Upper lobe of left lung (tissue), 6 donors: ENCODE data around the gene NDUFS1. TPM values are rescaled to one million over a fixed set of nuclear protein-coding genes. Genes with fewer than 3 reads are reported as not detected.
"Not testable (repeated sequence)": the region's sequence is repeated elsewhere in the genome, so short reads cannot be mapped to it uniquely, and the experiment has no call there.

Source experiments
- ATAC-seq, 2 donors: fragments of 200-7000 bp; cut with Tn5 transposase; one replicate each; pipeline ENCODE4 v1.9.1; 2022; ENCODE audit warnings: mild to moderate bottlenecking in 2 of 2, moderate library complexity in 2 of 2; ENCODE audit not compliant: low FRiP score in 2 of 2
- DNase-seq, 2 donors: peaks; one replicate each; pipeline ENCODE4 v3.0.0-alpha.2; 2019 to 2020
- H3K27ac ChIP-seq, 4 donors: fragments of 200-600 bp; sonication (generic); one replicate each; pipeline ENCODE4 v1.5.1; 2016 to 2019
- H3K27me3 ChIP-seq, 4 donors: fragments of 200-600 bp; sonication (generic); one replicate each; pipeline ENCODE4 v1.5.1; 2017 to 2019
- H3K36me3 ChIP-seq, 4 donors: fragments of 200-600 bp; sonication (generic); one replicate each; pipeline ENCODE4 v1.5.1; 2016 to 2019
- H3K4me1 ChIP-seq, 4 donors: fragments of 200-600 bp; sonication (generic); one replicate each; pipeline ENCODE4 v1.5.1; 2018 to 2019
- H3K4me3 ChIP-seq, 4 donors: fragments of 200-600 bp; sonication (generic); one replicate each; pipeline ENCODE4 v1.5.1; 2017 to 2019; ENCODE audit warnings: mild to moderate bottlenecking in 2 of 4, moderate library complexity in 1 of 4
- H3K9me3 ChIP-seq, 4 donors: fragments of 200-600 bp; sonication (generic); one replicate each; pipeline ENCODE4 v1.5.1; 2018 to 2019
- EP300 ChIP-seq, 4 donors: sonication (generic); formaldehyde crosslinking; IDR thresholded peaks; one replicate each; pipeline ENCODE4 v1.5.1; 2017; ENCODE audit warnings: antibody characterized with exemption in 4 of 4, control low read depth in 2 of 4
- POLR2A ChIP-seq, 4 donors: fragments of 450-650 bp; IDR thresholded peaks; one replicate each; pipeline ENCODE4 v1.5.1; 2016 to 2017; ENCODE audit warnings: antibody characterized with exemption in 4 of 4, mild to moderate bottlenecking in 2 of 4
- POLR2AphosphoS5 ChIP-seq, 2 donors: sonication (generic); formaldehyde crosslinking; IDR thresholded peaks; one replicate each; pipeline ENCODE4 v1.5.1; 2017; ENCODE audit warnings: antibody characterized with exemption in 2 of 2
- WGBS, 2 donors: methylation state at CpG; one replicate each; pipeline ENCODE4 v1.1.5; 2017 to 2018; 5-methylcytosine and 5-hydroxymethylcytosine counted together
- total RNA-seq, 6 donors: library from RNA; depleted of rRNA in 4 of 6; stranded (reverse); fragments of >200 nt in 4 of 6; gene quantifications; one replicate each; pipeline versions ENCODE4 v1.1.0 to v1.2.1, GENCODE V29; 2016 to 2021
- TF ChIP-seq, protein P1 (sequence below), 6 experiments: fragments of 450-650 bp in 4 of 6; fragments of 200-600 bp in 2 of 6; sonication (generic) in 2 of 6; IDR thresholded peaks; one replicate each; pipeline ENCODE4 v1.5.1; 2016 to 2019; ENCODE audit warnings: antibody characterized with exemption in 6 of 6
- donor health status: DM: no; HTN: no; CAD: no; lungs with moderate emphysema.
- donor health status: DM: no; HTN: yes; CAD: no; lungs with severe emphysema.

Gene NDUFS1
- total RNA-seq, 6 donors from 2014 or later = 27.9 to 64.0 (median 55.7) TPM

- H3K4me3 ChIP-seq = no peak overlapping the region
- H3K4me1 ChIP-seq = no peaks in the 10 kb centered on the region
- no peaks in the 10 kb centered on the region for H3K9me3 ChIP-seq
- WGBS, 2 donors = 46 to 49% methylated on average over 3 of the region's 3 CpGs
- no peak for ATAC-seq
- no peak overlapping the region for H3K27ac ChIP-seq
- no peak for DNase-seq
- no peaks in the 10 kb centered on the region for H3K36me3 ChIP-seq
- no peak for TF ChIP-seq POLR2AphosphoS5 (IDR thresholded peaks at IDR 0.05)
- TF ChIP-seq, protein P1, sequence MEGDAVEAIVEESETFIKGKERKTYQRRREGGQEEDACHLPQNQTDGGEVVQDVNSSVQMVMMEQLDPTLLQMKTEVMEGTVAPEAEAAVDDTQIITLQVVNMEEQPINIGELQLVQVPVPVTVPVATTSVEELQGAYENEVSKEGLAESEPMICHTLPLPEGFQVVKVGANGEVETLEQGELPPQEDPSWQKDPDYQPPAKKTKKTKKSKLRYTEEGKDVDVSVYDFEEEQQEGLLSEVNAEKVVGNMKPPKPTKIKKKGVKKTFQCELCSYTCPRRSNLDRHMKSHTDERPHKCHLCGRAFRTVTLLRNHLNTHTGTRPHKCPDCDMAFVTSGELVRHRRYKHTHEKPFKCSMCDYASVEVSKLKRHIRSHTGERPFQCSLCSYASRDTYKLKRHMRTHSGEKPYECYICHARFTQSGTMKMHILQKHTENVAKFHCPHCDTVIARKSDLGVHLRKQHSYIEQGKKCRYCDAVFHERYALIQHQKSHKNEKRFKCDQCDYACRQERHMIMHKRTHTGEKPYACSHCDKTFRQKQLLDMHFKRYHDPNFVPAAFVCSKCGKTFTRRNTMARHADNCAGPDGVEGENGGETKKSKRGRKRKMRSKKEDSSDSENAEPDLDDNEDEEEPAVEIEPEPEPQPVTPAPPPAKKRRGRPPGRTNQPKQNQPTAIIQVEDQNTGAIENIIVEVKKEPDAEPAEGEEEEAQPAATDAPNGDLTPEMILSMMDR (IDR thresholded peaks at IDR 0.05) = no peak
- TF ChIP-seq POLR2A (IDR thresholded peaks at IDR 0.05) = no peak
- no peak for TF ChIP-seq EP300 (IDR thresholded peaks at IDR 0.05)
- no peaks in the 10 kb centered on the region for H3K27me3 ChIP-seq
These were observed 17.7 kb upstream of the NDUFS1 start for GRCh38 chr2:206176901-206177300.

DNA sequence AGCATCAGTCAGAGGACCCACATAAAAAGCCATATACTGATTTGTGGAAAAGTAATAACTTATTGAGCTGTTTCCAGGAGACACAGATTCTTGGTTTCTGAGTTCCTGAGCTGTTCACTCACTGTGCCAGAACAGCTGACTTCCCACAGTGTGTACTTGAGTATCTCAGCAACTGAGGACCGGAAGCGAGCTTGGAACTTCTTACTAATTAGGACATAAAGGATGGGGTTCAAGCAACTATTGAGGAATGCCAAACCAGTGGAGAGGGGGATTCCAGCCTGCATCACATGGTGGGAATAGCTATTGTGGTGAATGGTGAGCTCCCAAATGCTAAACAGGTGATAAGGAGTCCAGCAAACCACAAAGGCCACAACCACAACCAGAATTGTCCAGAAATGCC, 16.9 kb upstream of the NDUFS1 start:
- H3K4me1 ChIP-seq = no peaks in the 10 kb centered on the region
- H3K27ac ChIP-seq = no peak overlapping the region
- H3K9me3 ChIP-seq = no peaks in the 10 kb centered on the region
- H3K4me3 ChIP-seq = no peak overlapping the region
- WGBS, 2 donors = 90 to 93% methylated on average over 2 of the region's 2 CpGs
- no peak for DNase-seq
- no peaks in the 10 kb centered on the region for H3K27me3 ChIP-seq
- no peaks in the 10 kb centered on the region for H3K36me3 ChIP-seq
- ATAC-seq = no peak
- TF ChIP-seq POLR2AphosphoS5 (IDR thresholded peaks at IDR 0.05) = no peak
- no peak for TF ChIP-seq EP300 (IDR thresholded peaks at IDR 0.05)
- TF ChIP-seq POLR2A (IDR thresholded peaks at IDR 0.05) = no peak
- TF ChIP-seq, protein P1 (IDR thresholded peaks at IDR 0.05) = no peak

DNA sequence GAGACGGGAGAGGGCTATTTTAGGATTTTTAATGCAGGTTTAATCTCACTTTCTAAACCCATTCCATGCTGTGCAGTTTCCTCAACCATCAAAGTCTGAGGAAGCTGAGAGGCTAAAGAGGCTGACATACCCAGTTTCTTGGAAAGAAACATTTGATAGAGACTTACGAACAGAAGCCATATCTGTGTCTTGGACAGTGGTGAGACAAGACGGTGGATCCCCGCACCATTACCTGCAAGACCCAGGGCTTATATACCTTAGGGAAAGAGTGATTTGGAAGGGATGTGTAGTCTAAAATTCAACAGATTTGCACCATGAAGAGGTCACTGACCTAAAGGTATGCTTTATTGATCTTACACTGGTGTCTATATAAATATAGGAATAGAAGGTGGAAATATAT, 13.9 kb upstream of the NDUFS1 start:
- H3K27me3 ChIP-seq = no peaks in the 10 kb centered on the region
- WGBS, 2 donors = 97 to 100% methylated on average over 4 of the region's 4 CpGs
- no peaks in the 10 kb centered on the region for H3K4me1 ChIP-seq
- ATAC-seq = no peak
- no peak for DNase-seq
- H3K27ac ChIP-seq = no peak overlapping the region
- no peaks in the 10 kb centered on the region for H3K9me3 ChIP-seq
- no peaks in the 10 kb centered on the region for H3K36me3 ChIP-seq
- no peak overlapping the region for H3K4me3 ChIP-seq
- no peak for TF ChIP-seq EP300 (IDR thresholded peaks at IDR 0.05)
- TF ChIP-seq, protein P1 (IDR thresholded peaks at IDR 0.05) = no peak
- TF ChIP-seq POLR2AphosphoS5 (IDR thresholded peaks at IDR 0.05) = no peak
- no peak for TF ChIP-seq POLR2A (IDR thresholded peaks at IDR 0.05)

- WGBS, 2 donors = 95% methylated on average over 13 of the region's 52 CpGs; no CpG with 5 or more reads in 1 of the 2 donors
- ATAC-seq = not testable (repeated sequence)
These were observed 12.6 kb upstream of the NDUFS1 start for GRCh38 chr2:206171624-206172397.

DNA sequence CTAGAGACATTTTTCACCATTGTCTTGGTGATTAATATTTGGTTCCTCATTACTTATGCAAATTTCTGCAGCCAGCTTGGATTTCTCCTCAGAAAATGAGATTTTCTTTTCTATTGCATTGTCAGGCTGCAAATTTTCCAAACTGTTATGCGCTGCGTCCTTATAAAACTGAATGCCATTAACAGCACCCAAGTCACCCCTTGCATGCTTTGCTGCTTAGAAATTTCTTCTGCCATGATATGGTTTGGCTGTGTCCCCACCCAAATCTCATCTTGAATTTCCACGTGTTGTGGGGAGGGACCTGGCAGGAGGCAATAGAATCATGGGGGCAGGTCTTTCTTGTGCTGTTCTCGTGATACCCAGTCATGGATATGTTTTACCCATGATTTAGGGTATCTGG, 9.0 kb upstream of the NDUFS1 start:
- not testable (repeated sequence) for DNase-seq, H3K9me3 ChIP-seq, H3K4me3 ChIP-seq, H3K27ac ChIP-seq, H3K27me3 ChIP-seq, ATAC-seq, H3K4me1 ChIP-seq
- WGBS, 2 donors = 94 to 99% methylated on average over 4 of the region's 4 CpGs
- peaks cover 0 to 15% (median 3%) of the 10 kb centered on the region in 4 donors for H3K36me3 ChIP-seq

More at GRCh38 chr2:206171624-206172397, 12.6 kb upstream of the NDUFS1 start:
- H3K4me1 ChIP-seq, H3K36me3 ChIP-seq, H3K4me3 ChIP-seq, H3K27ac ChIP-seq, H3K9me3 ChIP-seq, H3K27me3 ChIP-seq: not testable (repeated sequence)
- DNase-seq = peak in 1 of 2 donors; percentile 58
